Measurements from ENCODE around the gene SETDB2.

SETDB2 gene

GRCh38 chr13:49412749-49413148 is 31.3 kb upstream of the SETDB2 start:
- no peak overlapping the region for H3K27ac Mint-ChIP-seq
- H3K36me3 Mint-ChIP-seq = peaks cover 2% of the 10 kb centered on the region
- no peak overlapping the region for H3K4me3 Mint-ChIP-seq
- no peaks in the 10 kb centered on the region for H3K9me3 Mint-ChIP-seq (ENCODE audit: low read depth)
- no peaks in the 10 kb centered on the region for H3K27me3 Mint-ChIP-seq
- no peaks in the 10 kb centered on the region for H3K4me1 Mint-ChIP-seq (ENCODE audit: low read depth)

GRCh38 chr13:49417161-49417560 is 26.9 kb upstream of the SETDB2 start:
- no peaks in the 10 kb centered on the region for H3K9me3 Mint-ChIP-seq (ENCODE audit: low read depth)
- peaks cover 2% of the 10 kb centered on the region for H3K36me3 Mint-ChIP-seq
- no peak overlapping the region for H3K27ac Mint-ChIP-seq
- H3K27me3 Mint-ChIP-seq = no peaks in the 10 kb centered on the region
- H3K4me1 Mint-ChIP-seq (ENCODE audit: low read depth) = no peaks in the 10 kb centered on the region
- no peak overlapping the region for H3K4me3 Mint-ChIP-seq

- H3K27ac Mint-ChIP-seq = no peak overlapping the region
- no peaks in the 10 kb centered on the region for H3K4me1 Mint-ChIP-seq (ENCODE audit: low read depth)
- H3K4me3 Mint-ChIP-seq = no peak overlapping the region
- no peaks in the 10 kb centered on the region for H3K36me3 Mint-ChIP-seq
- no peaks in the 10 kb centered on the region for H3K27me3 Mint-ChIP-seq
- no peaks in the 10 kb centered on the region for H3K9me3 Mint-ChIP-seq (ENCODE audit: low read depth)
Measured at GRCh38 chr13:49418206-49418605, 25.9 kb upstream of the SETDB2 start.

GRCh38 chr13:49419276-49419675 is 24.8 kb upstream of the SETDB2 start:
- no peaks in the 10 kb centered on the region for H3K27me3 Mint-ChIP-seq
- H3K9me3 Mint-ChIP-seq (ENCODE audit: low read depth) = no peaks in the 10 kb centered on the region
- no peak overlapping the region for H3K27ac Mint-ChIP-seq
- no peaks in the 10 kb centered on the region for H3K36me3 Mint-ChIP-seq
- H3K4me1 Mint-ChIP-seq (ENCODE audit: low read depth) = no peaks in the 10 kb centered on the region
- H3K4me3 Mint-ChIP-seq = no peak overlapping the region

- Mint-ChIP-seq H3K27me3 (no peaks in the 10 kb centered on the region), H3K27ac (no peak overlapping the region)
Measured at GRCh38 chr13:49421391-49421790, 22.7 kb upstream of the SETDB2 start.

GRCh38 chr13:49424011-49424560 is 20.0 kb upstream of the SETDB2 start:
- Mint-ChIP-seq H3K27ac (no peak overlapping the region), H3K4me1 (ENCODE audit: low read depth) (no peaks in the 10 kb centered on the region), H3K27me3 (no peaks in the 10 kb centered on the region), H3K9me3 (ENCODE audit: low read depth) (no peaks in the 10 kb centered on the region), H3K36me3 (peaks cover 2% of the 10 kb centered on the region), H3K4me3 (no peak overlapping the region)

More at GRCh38 chr13:49421391-49421790, 22.7 kb upstream of the SETDB2 start:
- Mint-ChIP-seq H3K36me3 (no peaks in the 10 kb centered on the region), H3K4me1 (ENCODE audit: low read depth) (no peaks in the 10 kb centered on the region), H3K9me3 (ENCODE audit: low read depth) (no peaks in the 10 kb centered on the region), H3K4me3 (no peak overlapping the region)

- peaks cover 4% of the 10 kb centered on the region for H3K36me3 Mint-ChIP-seq
- no peaks in the 10 kb centered on the region for H3K4me1 Mint-ChIP-seq (ENCODE audit: low read depth)
- no peaks in the 10 kb centered on the region for H3K27me3 Mint-ChIP-seq
- no peak overlapping the region for H3K4me3 Mint-ChIP-seq
- H3K9me3 Mint-ChIP-seq (ENCODE audit: low read depth) = no peaks in the 10 kb centered on the region
- no peak overlapping the region for H3K27ac Mint-ChIP-seq
Measured at GRCh38 chr13:49428041-49428763, 15.9 kb upstream of the SETDB2 start.

- H3K4me3 Mint-ChIP-seq = no peak overlapping the region
- H3K27ac Mint-ChIP-seq = no peak overlapping the region
- no peaks in the 10 kb centered on the region for H3K9me3 Mint-ChIP-seq (ENCODE audit: low read depth)
- no peaks in the 10 kb centered on the region for H3K4me1 Mint-ChIP-seq (ENCODE audit: low read depth)
- no peaks in the 10 kb centered on the region for H3K27me3 Mint-ChIP-seq
- H3K36me3 Mint-ChIP-seq = peaks cover 6% of the 10 kb centered on the region
Measured at GRCh38 chr13:49429121-49429520, 15.0 kb upstream of the SETDB2 start.

- Mint-ChIP-seq H3K9me3 (ENCODE audit: low read depth) (no peaks in the 10 kb centered on the region), H3K36me3 (peaks cover 3% of the 10 kb centered on the region), H3K27me3 (no peaks in the 10 kb centered on the region), H3K4me1 (ENCODE audit: low read depth) (no peaks in the 10 kb centered on the region), H3K4me3 (no peak overlapping the region), H3K27ac (no peak overlapping the region)
Measured at GRCh38 chr13:49435992-49436391, 8.1 kb upstream of the SETDB2 start.

GRCh38 chr13:49436890-49437289 is 7.2 kb upstream of the SETDB2 start:
- H3K4me3 Mint-ChIP-seq = no peak overlapping the region
- H3K4me1 Mint-ChIP-seq (ENCODE audit: low read depth) = peaks cover 3% of the 10 kb centered on the region
- H3K36me3 Mint-ChIP-seq = peaks cover 3% of the 10 kb centered on the region
- no peaks in the 10 kb centered on the region for H3K27me3 Mint-ChIP-seq
- H3K9me3 Mint-ChIP-seq (ENCODE audit: low read depth) = no peaks in the 10 kb centered on the region
- H3K27ac Mint-ChIP-seq = no peak overlapping the region

- Mint-ChIP-seq H3K36me3 (peaks cover 3% of the 10 kb centered on the region), H3K4me1 (ENCODE audit: low read depth) (peaks cover 7% of the 10 kb centered on the region), H3K9me3 (ENCODE audit: low read depth) (no peaks in the 10 kb centered on the region), H3K27me3 (no peaks in the 10 kb centered on the region), H3K27ac (no peak overlapping the region), H3K4me3 (no peak overlapping the region)
Measured at GRCh38 chr13:49437705-49438104, 6.4 kb upstream of the SETDB2 start.

- Mint-ChIP-seq H3K4me3 (no peak overlapping the region), H3K36me3 (no peaks in the 10 kb centered on the region), H3K9me3 (ENCODE audit: low read depth) (no peaks in the 10 kb centered on the region), H3K27me3 (no peaks in the 10 kb centered on the region), H3K4me1 (ENCODE audit: low read depth) (peaks cover 17% of the 10 kb centered on the region), H3K27ac (no peak overlapping the region)
Measured at GRCh38 chr13:49439609-49440008, 4.5 kb upstream of the SETDB2 start.

GRCh38 chr13:49441312-49441711 is 2.8 kb upstream of the SETDB2 start:
- H3K36me3 Mint-ChIP-seq = no peaks in the 10 kb centered on the region
- H3K9me3 Mint-ChIP-seq (ENCODE audit: low read depth) = no peaks in the 10 kb centered on the region

GRCh38 chr13:49441846-49442245 is 2.2 kb upstream of the SETDB2 start:
- H3K9me3 Mint-ChIP-seq (ENCODE audit: low read depth) = no peaks in the 10 kb centered on the region
- peak overlapping the region; percentile 57 for H3K4me3 Mint-ChIP-seq
- no peaks in the 10 kb centered on the region for H3K27me3 Mint-ChIP-seq
- no peaks in the 10 kb centered on the region for H3K36me3 Mint-ChIP-seq
- H3K27ac Mint-ChIP-seq = no peak overlapping the region
- H3K4me1 Mint-ChIP-seq (ENCODE audit: low read depth) = peaks cover 31% of the 10 kb centered on the region

More at GRCh38 chr13:49441312-49441711, 2.8 kb upstream of the SETDB2 start:
- H3K27ac Mint-ChIP-seq = no peak overlapping the region
- H3K27me3 Mint-ChIP-seq = no peaks in the 10 kb centered on the region
- no peak overlapping the region for H3K4me3 Mint-ChIP-seq
- peaks cover 26% of the 10 kb centered on the region for H3K4me1 Mint-ChIP-seq (ENCODE audit: low read depth)

GRCh38 chr13:49443357-49443703 is 744 bp upstream of the SETDB2 start:
- Mint-ChIP-seq H3K36me3 (no peaks in the 10 kb centered on the region), H3K4me1 (ENCODE audit: low read depth) (peaks cover 44% of the 10 kb centered on the region), H3K9me3 (ENCODE audit: low read depth) (no peaks in the 10 kb centered on the region), H3K27me3 (no peaks in the 10 kb centered on the region), H3K27ac (peak overlapping the region; percentile 96), H3K4me3 (peak overlapping the region; percentile 92)

All from activated naive CD8-positive, alpha-beta T cell (primary cell).